Osteoblast (primary cell): Measurements from ENCODE around the gene FATE1. TPM values are rescaled to one million over a fixed set of nuclear protein-coding genes. Genes with fewer than 3 reads are reported as not detected.

Source experiments
- DNase-seq: peaks from one replicate; pipeline ENCODE4 v3.0.0; 2011; ENCODE audit warnings: low spot score, mixed read lengths; ENCODE audit not compliant: insufficient read length; ENCODE audit errors: missing footprints
- H2AFZ ChIP-seq: 2 replicates; pipeline ENCODE4 v1.6.0; 2011; ENCODE audit warnings: mild to moderate bottlenecking, low read length
- H3K27ac ChIP-seq: 2 replicates; pipeline ENCODE4 v1.5.1; 2011; ENCODE audit warnings: mild to moderate bottlenecking, low read depth, low read length, moderate library complexity
- H3K27me3 ChIP-seq: 2 replicates; pipeline ENCODE4 v1.6.0; 2012; ENCODE audit warnings: mild to moderate bottlenecking, control low read depth, inconsistent platforms, low read length, moderate library complexity; ENCODE audit not compliant: insufficient read depth
- H3K36me3 ChIP-seq: 2 replicates; pipeline ENCODE4 v1.5.1; 2011; ENCODE audit warnings: mild to moderate bottlenecking, low read length, control low read depth, moderate library complexity; ENCODE audit not compliant: insufficient read depth
- H3K4me1 ChIP-seq: 2 replicates; pipeline ENCODE4 v1.5.1; 2011; ENCODE audit warnings: mild to moderate bottlenecking, low read length, control low read depth, moderate library complexity; ENCODE audit not compliant: insufficient read depth
- H3K4me2 ChIP-seq: 2 replicates; pipeline ENCODE4 v1.6.0; 2011; ENCODE audit warnings: mild to moderate bottlenecking, low read length; ENCODE audit not compliant: insufficient read depth
- H3K4me3 ChIP-seq: fragments of 200-600 bp; sonication (generic); 3 replicates; pipeline ENCODE4 v1.5.1; 2012; ENCODE audit warnings: mild to moderate bottlenecking, low read length, inconsistent platforms; ENCODE audit not compliant: insufficient read depth
- H3K79me2 ChIP-seq: 2 replicates; pipeline ENCODE4 v1.6.0; 2012; ENCODE audit warnings: mild to moderate bottlenecking, low read length, control low read depth, inconsistent platforms; ENCODE audit not compliant: insufficient read depth
- H3K9me3 ChIP-seq: 2 replicates; pipeline ENCODE4 v1.5.1; 2011; ENCODE audit warnings: low read depth, low read length, control low read depth
- H4K20me1 ChIP-seq: 2 replicates; pipeline ENCODE4 v1.6.0; 2012; ENCODE audit warnings: mild to moderate bottlenecking, low read length, control low read depth; ENCODE audit not compliant: insufficient read depth
- CTCF ChIP-seq: IDR thresholded peaks from 2 replicates; pipeline ENCODE4 v1.5.1; 2011; ENCODE audit warnings: mild to moderate bottlenecking, low read depth, low read length, moderate library complexity; ENCODE audit errors: extremely low read depth
- total RNA-seq: library from RNA; depleted of rRNA; stranded (reverse); fragments of >200 nt; gene quantifications from 2 replicates; pipeline ENCODE4 v1.2.3, GENCODE V29; 2012

The FATE1 gene
- total RNA-seq, 1 donor: not detected

- no peaks in the 10 kb centered on the region for H3K27me3 ChIP-seq
- no peak for DNase-seq
- no peak for TF ChIP-seq CTCF
Measured at GRCh38 chrX:151701071-151701470, 14.8 kb upstream of the FATE1 start.

GRCh38 chrX:151701531-151701930 lies 14.3 kb upstream of the FATE1 start:
- Histone ChIP-seq H3K4me1 (no peaks in the 10 kb centered on the region), H4K20me1 (no peaks in the 10 kb centered on the region), H2AFZ (no peak overlapping the region), H3K27ac (no peak overlapping the region), H3K79me2 (no peaks in the 10 kb centered on the region), H3K27me3 (no peaks in the 10 kb centered on the region), H3K4me3 (no peak overlapping the region), H3K4me2 (no peak overlapping the region), H3K36me3 (no peaks in the 10 kb centered on the region), H3K9me3 (no peaks in the 10 kb centered on the region)
- no peak for DNase-seq
- TF ChIP-seq CTCF: no peak

More at GRCh38 chrX:151701071-151701470, 14.8 kb upstream of the FATE1 start:
- no peaks in the 10 kb centered on the region for H3K36me3 ChIP-seq
- no peaks in the 10 kb centered on the region for H3K4me1 ChIP-seq
- H3K9me3 ChIP-seq: no peaks in the 10 kb centered on the region
- no peak overlapping the region for H3K4me2 ChIP-seq
- no peaks in the 10 kb centered on the region for H3K79me2 ChIP-seq
- no peaks in the 10 kb centered on the region for H4K20me1 ChIP-seq
- H2AFZ ChIP-seq: no peak overlapping the region
- no peak overlapping the region for H3K27ac ChIP-seq
- H3K4me3 ChIP-seq: no peak overlapping the region

- TF ChIP-seq CTCF: no peak
- H3K27ac ChIP-seq: no peak overlapping the region
- H4K20me1 ChIP-seq: no peaks in the 10 kb centered on the region
- no peaks in the 10 kb centered on the region for H3K27me3 ChIP-seq
- no peak overlapping the region for H3K4me2 ChIP-seq
- DNase-seq: no peak
- no peaks in the 10 kb centered on the region for H3K79me2 ChIP-seq
- H3K36me3 ChIP-seq: no peaks in the 10 kb centered on the region
- H3K4me3 ChIP-seq: no peak overlapping the region
- no peaks in the 10 kb centered on the region for H3K9me3 ChIP-seq
- H2AFZ ChIP-seq: no peak overlapping the region
- H3K4me1 ChIP-seq: no peaks in the 10 kb centered on the region
Measured at GRCh38 chrX:151702026-151702714, 13.7 kb upstream of the FATE1 start.

GRCh38 chrX:151702741-151703340 lies 13.0 kb upstream of the FATE1 start:
- H3K4me3 ChIP-seq: no peak overlapping the region
- H3K36me3 ChIP-seq: no peaks in the 10 kb centered on the region
- no peaks in the 10 kb centered on the region for H3K27me3 ChIP-seq
- no peaks in the 10 kb centered on the region for H3K9me3 ChIP-seq
- no peaks in the 10 kb centered on the region for H4K20me1 ChIP-seq
- no peaks in the 10 kb centered on the region for H3K4me1 ChIP-seq
- H3K79me2 ChIP-seq: no peaks in the 10 kb centered on the region
- no peak overlapping the region for H3K27ac ChIP-seq
- H2AFZ ChIP-seq: no peak overlapping the region
- TF ChIP-seq CTCF: no peak
- H3K4me2 ChIP-seq: no peak overlapping the region
- no peak for DNase-seq
